ENCODE data around the gene HSPH1. TPM values are rescaled to one million over a fixed set of nuclear protein-coding genes. Genes with fewer than 3 reads are reported as not detected.
"Not testable (repeated sequence)": the region's sequence is repeated elsewhere in the genome, so short reads cannot be mapped to it uniquely, and the experiment has no call there.

Gene HSPH1
- total RNA-seq, 1 donor from 2014 or later: 114 TPM

DNA sequence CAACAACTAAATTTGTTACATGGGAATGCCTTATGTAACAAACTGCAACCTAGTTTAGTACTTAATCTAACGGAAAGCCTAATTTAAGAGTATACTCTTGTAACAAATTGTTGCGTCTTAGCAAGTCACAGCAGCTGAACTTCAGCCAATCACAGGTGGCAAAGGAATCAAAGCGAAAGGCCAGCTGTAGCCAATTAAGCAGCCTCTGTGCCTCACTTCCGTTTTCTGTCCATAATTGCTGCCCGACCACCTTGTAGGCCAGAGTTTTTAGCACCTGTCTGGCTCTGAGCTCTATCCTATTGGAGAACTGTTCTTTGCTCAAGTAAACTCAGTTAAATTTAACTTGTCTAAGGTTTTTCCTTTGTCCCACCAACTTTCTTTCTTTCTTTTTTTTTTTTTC, 18.1 kb upstream of the HSPH1 start:
- Mint-ChIP-seq H3K4me3 (ENCODE audit: unreplicated experiment) (no peak overlapping the region), H3K9me3 (ENCODE audit: unreplicated experiment) (peaks cover 3% of the 10 kb centered on the region), H3K36me3 (ENCODE audit: unreplicated experiment) (peaks cover 7% of the 10 kb centered on the region), H3K27me3 (ENCODE audit: unreplicated experiment) (peaks cover 3% of the 10 kb centered on the region), H3K4me1 (ENCODE audit: low read depth, unreplicated experiment) (peaks cover 13% of the 10 kb centered on the region), H3K27ac (ENCODE audit: unreplicated experiment) (no peak overlapping the region)
- no peak for DNase-seq
- TF ChIP-seq CTCF (IDR thresholded peaks at IDR 0.05; ENCODE audit: partially characterized antibody, unreplicated experiment): no peak

DNA sequence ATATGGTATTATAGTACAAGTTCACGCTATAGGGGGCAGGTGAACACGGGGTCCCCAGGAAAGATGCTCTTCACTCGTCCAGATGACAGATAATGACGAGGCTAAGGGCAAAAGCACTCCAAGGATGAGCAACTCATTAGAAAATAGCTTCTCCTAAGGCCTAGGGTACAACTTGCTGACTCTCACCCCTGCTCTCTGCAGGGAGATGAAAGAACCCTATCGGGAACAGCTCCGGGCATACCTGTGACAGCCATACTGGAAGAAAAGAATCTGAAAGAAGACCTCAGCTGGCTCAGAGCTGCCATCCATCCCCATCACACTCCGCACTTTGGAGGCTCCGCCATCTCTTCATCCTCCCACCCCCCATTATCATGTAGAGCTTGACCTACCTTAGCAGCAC, 17.5 kb upstream of the HSPH1 start:
- TF ChIP-seq CTCF (IDR thresholded peaks at IDR 0.05; ENCODE audit: partially characterized antibody, unreplicated experiment): no peak
- Mint-ChIP-seq H3K4me1 (ENCODE audit: low read depth, unreplicated experiment) (peaks cover 10% of the 10 kb centered on the region), H3K27ac (ENCODE audit: unreplicated experiment) (no peak overlapping the region), H3K27me3 (ENCODE audit: unreplicated experiment) (peaks cover 1% of the 10 kb centered on the region), H3K36me3 (ENCODE audit: unreplicated experiment) (peaks cover 7% of the 10 kb centered on the region), H3K9me3 (ENCODE audit: unreplicated experiment) (peaks cover 3% of the 10 kb centered on the region), H3K4me3 (ENCODE audit: unreplicated experiment) (no peak overlapping the region)
- no peak for DNase-seq

DNA sequence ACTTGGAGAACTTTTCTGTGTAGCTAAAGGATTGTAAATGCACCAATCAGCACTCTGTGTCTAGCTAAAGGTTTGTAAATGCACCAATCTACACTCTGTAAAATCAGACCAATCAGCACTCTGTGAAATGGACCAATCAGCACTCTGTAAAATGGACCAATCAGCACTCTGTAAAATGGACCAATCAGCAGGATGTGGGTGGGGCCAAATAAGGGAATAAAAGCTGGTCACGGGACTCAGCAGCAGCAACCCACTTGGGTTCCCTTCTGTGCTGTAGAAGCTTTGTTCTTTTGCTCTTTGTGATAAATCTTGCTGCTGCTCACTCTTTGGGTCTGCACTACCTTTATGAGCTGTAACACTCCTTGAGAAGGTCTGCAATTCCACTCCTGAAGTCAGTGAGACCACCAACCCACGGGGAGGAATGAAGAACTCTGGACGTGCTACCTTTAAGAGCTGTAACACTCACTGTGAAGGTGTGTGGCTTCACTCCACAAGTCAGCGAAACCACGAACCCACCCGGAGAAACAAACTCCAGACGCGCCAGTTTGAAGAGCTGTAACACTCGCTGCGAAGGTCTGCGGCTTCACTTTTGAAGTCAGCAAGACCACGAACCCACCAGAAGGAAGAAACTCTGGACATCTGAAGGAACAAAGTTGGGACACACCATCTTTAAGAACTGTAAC, 16.2 kb upstream of the HSPH1 start:
- not testable (repeated sequence) for H3K36me3 Mint-ChIP-seq (ENCODE audit: unreplicated experiment)

GRCh38 chr13:31175847-31176532, 14.3 kb upstream of the HSPH1 start:
- Mint-ChIP-seq H3K27ac (ENCODE audit: unreplicated experiment) (peak overlapping the region; percentile 20), H3K4me1 (ENCODE audit: low read depth, unreplicated experiment) (peaks cover 9% of the 10 kb centered on the region), H3K9me3 (ENCODE audit: unreplicated experiment) (no peaks in the 10 kb centered on the region), H3K27me3 (ENCODE audit: unreplicated experiment) (no peaks in the 10 kb centered on the region), H3K4me3 (ENCODE audit: unreplicated experiment) (no peak overlapping the region), H3K36me3 (ENCODE audit: unreplicated experiment) (no peaks in the 10 kb centered on the region)
- peak; percentile 29 for DNase-seq
- TF ChIP-seq CTCF (IDR thresholded peaks at IDR 0.05; ENCODE audit: partially characterized antibody, unreplicated experiment): no peak

More for the DNA sequence above, 16.2 kb upstream of the HSPH1 start:
- DNase-seq; H3K27ac Mint-ChIP-seq (ENCODE audit: unreplicated experiment); H3K4me3 Mint-ChIP-seq (ENCODE audit: unreplicated experiment); H3K27me3 Mint-ChIP-seq (ENCODE audit: unreplicated experiment); H3K9me3 Mint-ChIP-seq (ENCODE audit: unreplicated experiment): not testable (repeated sequence)
- peaks cover 10% of the 10 kb centered on the region for H3K4me1 Mint-ChIP-seq (ENCODE audit: low read depth, unreplicated experiment)

- Mint-ChIP-seq H3K27ac (ENCODE audit: unreplicated experiment) (no peak overlapping the region), H3K9me3 (ENCODE audit: unreplicated experiment) (no peaks in the 10 kb centered on the region), H3K4me3 (ENCODE audit: unreplicated experiment) (no peak overlapping the region), H3K36me3 (ENCODE audit: unreplicated experiment) (no peaks in the 10 kb centered on the region), H3K4me1 (ENCODE audit: low read depth, unreplicated experiment) (peaks cover 9% of the 10 kb centered on the region), H3K27me3 (ENCODE audit: unreplicated experiment) (no peaks in the 10 kb centered on the region)
- no peak for TF ChIP-seq CTCF (IDR thresholded peaks at IDR 0.05; ENCODE audit: partially characterized antibody, unreplicated experiment)
- DNase-seq: no peak
These were observed 12.3 kb upstream of the HSPH1 start for GRCh38 chr13:31174018-31174417.
